Liver (tissue), 9 donors: Measurements from ENCODE around the gene KIRREL3. TPM values are rescaled to one million over a fixed set of nuclear protein-coding genes. Genes with fewer than 3 reads are reported as not detected.

Source experiments
- DNase-seq: peaks from one replicate; pipeline ENCODE4 v3.0.0-alpha.2; 2017; ENCODE audit warnings: low spot score
- H3K27ac ChIP-seq, 2 donors: one replicate each; pipeline ENCODE4 v1.7.0; 2013; ENCODE audit warnings: inconsistent platforms in 2 of 2, low read length in 2 of 2, control low read depth in 1 of 2, low read depth in 1 of 2, mild to moderate bottlenecking in 1 of 2
- H3K27me3 ChIP-seq, 4 donors: one replicate each; pipeline versions ENCODE4 v1.6.1 to v1.7.0; 2013; ENCODE audit warnings: low read length in 3 of 4, inconsistent platforms in 1 of 4, mild to moderate bottlenecking in 1 of 4, moderate library complexity in 1 of 4; ENCODE audit not compliant: control insufficient read depth in 4 of 4, insufficient read depth in 4 of 4
- H3K36me3 ChIP-seq, 4 donors: one replicate each; pipeline versions ENCODE4 v1.6.1 to v1.7.0; 2013; ENCODE audit warnings: low read length in 3 of 4, mild to moderate bottlenecking in 3 of 4, low read depth in 1 of 4, moderate library complexity in 1 of 4; ENCODE audit not compliant: control insufficient read depth in 4 of 4, insufficient read depth in 3 of 4
- H3K4me1 ChIP-seq, 4 donors: one replicate each; pipeline versions ENCODE4 v1.6.1 to v1.7.0; 2013; ENCODE audit warnings: low read length in 3 of 4, mild to moderate bottlenecking in 3 of 4, moderate library complexity in 1 of 4; ENCODE audit not compliant: control insufficient read depth in 4 of 4, insufficient read depth in 4 of 4
- H3K4me3 ChIP-seq, 3 donors: one replicate each; pipeline versions ENCODE4 v1.6.1 to v1.7.0; 2013; ENCODE audit warnings: low read length in 3 of 3, control low read depth in 1 of 3, low read depth in 1 of 3, mild to moderate bottlenecking in 1 of 3
- H3K9ac ChIP-seq, 2 donors: one replicate each; pipeline ENCODE4 v1.7.0; 2013; ENCODE audit warnings: low read length in 2 of 2, mild to moderate bottlenecking in 2 of 2, moderate library complexity in 2 of 2, control low read depth in 1 of 2, low read depth in 1 of 2
- H3K9me3 ChIP-seq, 4 donors: one replicate each; pipeline versions ENCODE4 v1.6.1 to v1.7.0; 2013; ENCODE audit warnings: low read length in 3 of 4; ENCODE audit not compliant: control insufficient read depth in 4 of 4
- CTCF ChIP-seq: fragments of 150-350 bp; IDR thresholded peaks from 2 replicates; pipeline ENCODE4 v1.5.1; 2017; ENCODE audit warnings: improper control_type of control experiment, low read depth, low read length; ENCODE audit not compliant: missing input control
- EGR1 ChIP-seq, 2 donors: IDR thresholded peaks; 2 replicates each; pipeline ENCODE4 v1.6.1; 2016 to 2018; ENCODE audit warnings: antibody characterized with exemption in 2 of 2, low read depth in 2 of 2
- FOXA1 ChIP-seq: IDR thresholded peaks from 2 replicates; pipeline ENCODE4 v1.6.1; 2016; ENCODE audit warnings: antibody characterized with exemption
- FOXA2 ChIP-seq: IDR thresholded peaks from 2 replicates; pipeline ENCODE4 v1.6.1; 2016; ENCODE audit warnings: antibody characterized with exemption
- GABPA ChIP-seq, 2 donors: IDR thresholded peaks in 1 of 2; conservative IDR thresholded peaks in 1 of 2; 2 replicates each; pipeline ENCODE4 v1.6.1; 2016; ENCODE audit warnings: antibody characterized with exemption in 2 of 2, mild to moderate bottlenecking in 1 of 2, moderate library complexity in 1 of 2
- HNF4A ChIP-seq, 2 donors: conservative IDR thresholded peaks; 2 replicates each; pipeline ENCODE4 v1.6.1; 2016; ENCODE audit warnings: antibody characterized with exemption in 2 of 2, mild to moderate bottlenecking in 2 of 2
- HNF4G ChIP-seq: IDR thresholded peaks from 2 replicates; pipeline ENCODE4 v1.6.1; 2016; ENCODE audit warnings: antibody characterized with exemption
- JUND ChIP-seq, 2 donors: IDR thresholded peaks; 2 replicates each; pipeline ENCODE4 v1.6.1; 2016; ENCODE audit warnings: antibody characterized with exemption in 2 of 2
- MAX ChIP-seq: IDR thresholded peaks from 2 replicates; pipeline ENCODE4 v1.6.1; 2016; ENCODE audit warnings: antibody characterized with exemption
- NR2F2 ChIP-seq: IDR thresholded peaks from 2 replicates; pipeline ENCODE4 v1.6.1; 2016; ENCODE audit warnings: antibody characterized with exemption
- RAD21 ChIP-seq, 2 donors: IDR thresholded peaks; 2 replicates each; pipeline ENCODE4 v1.6.1; 2016; ENCODE audit warnings: antibody characterized with exemption in 2 of 2, mild to moderate bottlenecking in 2 of 2
- REST ChIP-seq: IDR thresholded peaks from 2 replicates; pipeline ENCODE4 v1.6.1; 2016; ENCODE audit warnings: antibody characterized with exemption, mild to moderate bottlenecking
- RXRA ChIP-seq, 2 donors: IDR thresholded peaks; 2 replicates each; pipeline ENCODE4 v1.6.1; 2017 to 2018; ENCODE audit warnings: antibody characterized with exemption in 2 of 2, mild to moderate bottlenecking in 1 of 2
- SP1 ChIP-seq: IDR thresholded peaks from 2 replicates; pipeline ENCODE4 v1.6.1; 2018; ENCODE audit warnings: antibody characterized with exemption, mild to moderate bottlenecking
- TAF1 ChIP-seq: conservative IDR thresholded peaks from 2 replicates; pipeline ENCODE4 v1.6.1; 2016; ENCODE audit warnings: antibody characterized with exemption, mild to moderate bottlenecking
- YY1 ChIP-seq: IDR thresholded peaks from 2 replicates; pipeline ENCODE4 v1.6.1; 2016; ENCODE audit warnings: antibody characterized with exemption, mild to moderate bottlenecking
- ZBTB33 ChIP-seq: IDR thresholded peaks from 2 replicates; pipeline ENCODE4 v1.6.1; 2016; ENCODE audit warnings: antibody characterized with exemption
- whole genome bisulfite sequencing: extraction: QIAGEN DNeasy Blood & Tissue Kit; methylation state at CpG from one replicate; pipeline ENCODE4 v1.1.7; 2013; 5-methylcytosine and 5-hydroxymethylcytosine counted together
- polyA plus RNA-seq, 2 donors: library from polyadenylated mRNA; stranded (reverse) in 1 of 2; unstranded in 1 of 2; fragments of 200-250 nt in 1 of 2; fragments of >200 nt in 1 of 2; fragmentation: Nextera tagmentation in 1 of 2; extraction: Ambion mirVana in 1 of 2; gene quantifications; one replicate each; pipeline versions ENCODE4 v1.2.1 to v1.2.3, GENCODE V29; 2013 to 2015
- total RNA-seq, 2 donors: library from RNA; depleted of rRNA; stranded (reverse); fragments of >200 nt; gene quantifications; one replicate each; pipeline ENCODE4 v1.2.3, GENCODE V29; 2014
- donor health status: healthy.
- donor health status: healthy.
- donor health status: healthy.
- donor health status: healthy.
- donor health status: healthy.

Gene KIRREL3
- total and polyA plus RNA-seq, 4 donors = 0.03 to 0.29 (median 0.08) TPM; not detected in 1

- Histone ChIP-seq H3K4me1 (no peaks in the 10 kb centered on the region), H3K9me3 (no peaks in the 10 kb centered on the region), H3K4me3 (no peak overlapping the region), H3K36me3 (peaks cover 0 to 7% (median 0%) of the 10 kb centered on the region in 4 donors), H3K9ac (no peak overlapping the region), H3K27me3 (no peaks in the 10 kb centered on the region), H3K27ac (no peak overlapping the region)
- no peak for DNase-seq
- TF ChIP-seq ZBTB33 = no peak
- TF ChIP-seq JUND (IDR thresholded peaks at IDR 0.05) = no peak
- no peak for TF ChIP-seq YY1
- TF ChIP-seq REST = no peak
- no peak for TF ChIP-seq HNF4G
- TF ChIP-seq EGR1 (IDR thresholded peaks at IDR 0.05; ENCODE audit: low read depth in 2 of 2) = no peak
- no peak for TF ChIP-seq NR2F2
- TF ChIP-seq GABPA (IDR thresholded peaks at IDR 0.05 in 1 of 2, conservative IDR thresholded peaks at IDR 0.05 in 1 of 2) = no peak
- WGBS = 80% methylated on average over 4 of the region's 4 CpGs
Measured at GRCh38 chr11:126680131-126680530, 320.4 kb downstream of the KIRREL3 start.

GRCh38 chr11:126679033-126679432, 321.5 kb downstream of the KIRREL3 start:
- H3K36me3 ChIP-seq = peaks cover 0 to 7% (median 0%) of the 10 kb centered on the region in 4 donors
- no peaks in the 10 kb centered on the region for H3K27me3 ChIP-seq
- no peak overlapping the region for H3K9ac ChIP-seq
- no peak overlapping the region for H3K27ac ChIP-seq
- peak; percentile 19 to 33 for TF ChIP-seq HNF4A (conservative IDR thresholded peaks at IDR 0.05)
- TF ChIP-seq FOXA2 = no peak
- TF ChIP-seq RXRA (IDR thresholded peaks at IDR 0.05) = peak; percentile 18 to 20
- no peak overlapping the region for H3K4me3 ChIP-seq
- H3K4me1 ChIP-seq = no peaks in the 10 kb centered on the region
- no peaks in the 10 kb centered on the region for H3K9me3 ChIP-seq
- WGBS = 43% methylated on average over 2 of the region's 2 CpGs
- DNase-seq = no peak

- Histone ChIP-seq H3K36me3 (no peaks in the 10 kb centered on the region), H3K9me3 (no peaks in the 10 kb centered on the region), H3K27me3 (no peaks in the 10 kb centered on the region), H3K9ac (no peak overlapping the region), H3K4me1 (no peaks in the 10 kb centered on the region), H3K27ac (no peak overlapping the region), H3K4me3 (no peak overlapping the region)
- no peak for DNase-seq
- 94% methylated on average over 9 of the region's 9 CpGs for WGBS
- TF ChIP-seq YY1 = no peak
- TF ChIP-seq RXRA (IDR thresholded peaks at IDR 0.05) = no peak
- TF ChIP-seq FOXA1 = no peak
- no peak for TF ChIP-seq SP1
- TF ChIP-seq GABPA (IDR thresholded peaks at IDR 0.05 in 1 of 2, conservative IDR thresholded peaks at IDR 0.05 in 1 of 2) = no peak
- TF ChIP-seq TAF1 = no peak
- TF ChIP-seq RAD21 (IDR thresholded peaks at IDR 0.05) = no peak
- TF ChIP-seq MAX = no peak
- TF ChIP-seq CTCF = no peak
- no peak for TF ChIP-seq REST
Measured at GRCh38 chr11:126676536-126676935, 324.0 kb downstream of the KIRREL3 start.
